ENCODE data around the gene SEMA4C.
A peak's percentile ranks its signal among the peaks of the same experiment; 100 is the strongest.

The SEMA4C gene

GRCh38 chr2:96881349-96882195 is 11.7 kb upstream of the SEMA4C start:
- DNase-seq (ENCODE audit: low read depth in 2 of 2): no peak

- no peak for DNase-seq (ENCODE audit: low read depth in 2 of 2)
Observed at GRCh38 chr2:96880891-96881273, 11.0 kb upstream of the SEMA4C start.

GRCh38 chr2:96879545-96880040 is 9.7 kb upstream of the SEMA4C start:
- no peak for DNase-seq (ENCODE audit: low read depth in 2 of 2)

GRCh38 chr2:96878796-96879544 is 9.1 kb upstream of the SEMA4C start:
- no peak for DNase-seq (ENCODE audit: low read depth in 2 of 2)

GRCh38 chr2:96878171-96878570 is 8.3 kb upstream of the SEMA4C start:
- DNase-seq (ENCODE audit: low read depth in 2 of 2): no peak

GRCh38 chr2:96877631-96878092 is 7.8 kb upstream of the SEMA4C start:
- DNase-seq (ENCODE audit: low read depth in 2 of 2): no peak

- no peak for DNase-seq (ENCODE audit: low read depth in 2 of 2)
Observed at GRCh38 chr2:96877042-96877451, 7.2 kb upstream of the SEMA4C start.

GRCh38 chr2:96876269-96877041 is 6.6 kb upstream of the SEMA4C start:
- DNase-seq (ENCODE audit: low read depth in 2 of 2): no peak

GRCh38 chr2:96875498-96876268 is 5.8 kb upstream of the SEMA4C start:
- DNase-seq (ENCODE audit: low read depth in 2 of 2): no peak

GRCh38 chr2:96874198-96874831 is 4.4 kb upstream of the SEMA4C start:
- DNase-seq (ENCODE audit: low read depth in 2 of 2): no peak

- DNase-seq (ENCODE audit: low read depth in 2 of 2): no peak
Observed at GRCh38 chr2:96873651-96874096, 3.8 kb upstream of the SEMA4C start.

GRCh38 chr2:96872591-96873349 is 2.9 kb upstream of the SEMA4C start:
- DNase-seq (ENCODE audit: low read depth in 2 of 2): no peak

- DNase-seq (ENCODE audit: low read depth in 2 of 2): peak in 1 of 2 donors; percentile 43
Observed at GRCh38 chr2:96870626-96871255, 861 bp upstream of the SEMA4C start.

GRCh38 chr2:96869281-96869821 is 529 bp downstream of the SEMA4C start:
- DNase-seq (ENCODE audit: low read depth in 2 of 2): no peak

GRCh38 chr2:96868555-96869280 is 1.2 kb downstream of the SEMA4C start:
- no peak for DNase-seq (ENCODE audit: low read depth in 2 of 2)

GRCh38 chr2:96867756-96868554 is 1.9 kb downstream of the SEMA4C start:
- no peak for DNase-seq (ENCODE audit: low read depth in 2 of 2)

- no peak for DNase-seq (ENCODE audit: low read depth in 2 of 2)
Observed at GRCh38 chr2:96866986-96867755, 2.7 kb downstream of the SEMA4C start.
